ENCODE data around the gene PYGM.

- TF ChIP-seq CTCF (IDR thresholded peaks at IDR 0.05) (no peak), POLR2A (IDR thresholded peaks at IDR 0.05) (no peak)
These were observed 1.1 kb upstream of the PYGM start for GRCh38 chr11:64760759-64761420.
